RPMI7951 (cell line): Measurements from ENCODE around the gene PCTP. TPM values are rescaled to one million over a fixed set of nuclear protein-coding genes. Genes with fewer than 3 reads are reported as not detected.

ENCODE experiments used
- DNase-seq: peaks from one replicate; pipeline ENCODE4 v3.0.0-alpha.2; 2012; ENCODE audit warnings: low read depth
- total RNA-seq: library from RNA; depleted of rRNA; stranded (reverse); fragments of >200 nt; shearing (Covaris generic); gene quantifications from 2 replicates; pipeline ENCODE4 v1.2.3, GENCODE V29; 2014; rRNA removed

The PCTP gene
- 16.9 and 18.7 TPM in 2 replicates for total RNA-seq

DNA sequence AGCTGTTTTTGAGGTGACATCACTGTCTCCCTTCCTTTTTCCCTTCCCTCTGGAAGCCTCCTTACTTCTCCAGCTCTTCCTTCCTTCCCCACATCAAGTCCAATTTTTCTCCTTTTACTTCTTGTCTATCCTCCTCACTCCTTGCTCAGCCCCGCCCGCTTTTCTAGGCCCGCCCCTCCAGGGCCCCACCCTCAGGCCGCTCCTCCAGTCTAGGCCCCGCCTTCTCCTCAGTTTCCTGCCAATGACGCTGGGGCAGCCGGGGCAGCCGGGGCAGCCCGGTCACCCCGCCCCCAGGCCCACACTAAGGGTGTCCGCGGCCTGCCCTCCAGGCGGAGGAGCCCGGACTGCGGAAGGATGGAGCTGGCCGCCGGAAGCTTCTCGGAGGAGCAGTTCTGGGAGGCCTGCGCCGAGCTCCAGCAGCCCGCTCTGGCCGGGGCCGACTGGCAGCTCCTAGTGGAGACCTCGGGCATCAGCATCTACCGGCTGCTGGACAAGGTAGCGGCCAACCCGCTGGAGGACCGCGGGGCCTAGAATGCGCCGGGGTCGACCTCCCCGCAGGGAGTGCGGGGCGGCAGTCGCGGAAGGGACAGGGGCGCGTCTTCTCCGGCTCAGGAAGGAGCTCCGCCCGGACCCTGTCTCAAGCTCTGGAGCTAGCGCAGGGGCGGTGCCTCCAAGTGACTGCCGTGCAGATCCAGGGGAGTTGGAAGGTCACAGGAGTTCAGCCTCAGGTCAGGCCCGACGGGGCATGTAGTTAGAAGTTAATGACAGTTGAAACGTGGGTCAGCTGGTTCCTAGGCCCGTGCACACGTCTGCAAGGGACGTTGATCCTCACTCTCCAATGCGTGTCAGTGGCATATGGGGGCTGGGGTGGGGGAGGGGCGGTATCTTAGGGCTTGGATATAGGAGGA is at the start of gene PCTP:
Gene PCTP (plus strand): TSS at position 302 of the 908 bp plus-strand sequence. CDS start 53 bp downstream, at position 355.
- peak; percentile 93 for DNase-seq

DNA sequence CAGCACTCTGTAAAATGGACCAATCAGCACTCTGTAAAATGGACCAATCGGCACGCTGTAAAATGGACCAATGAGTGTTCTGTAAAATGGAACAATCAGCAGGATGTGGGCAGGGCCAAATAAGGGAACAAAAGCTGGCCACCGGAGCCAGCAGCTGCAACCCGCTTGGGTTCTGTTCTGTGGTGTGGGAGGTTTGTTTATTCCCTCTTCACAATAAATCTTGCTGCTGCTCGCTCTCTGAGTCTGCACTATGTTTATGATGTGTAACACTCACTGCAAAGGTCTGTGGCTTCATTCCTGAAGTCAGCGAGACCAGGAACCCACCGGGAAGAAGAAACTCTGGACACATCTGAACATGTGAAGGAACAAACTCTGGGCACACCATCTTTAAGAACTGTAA is 48.7 kb upstream of the PCTP start:
- DNase-seq = no peak

- DNase-seq = no peak
These were observed 46.5 kb upstream of the PCTP start for GRCh38 chr17:55704401-55704800.

DNA sequence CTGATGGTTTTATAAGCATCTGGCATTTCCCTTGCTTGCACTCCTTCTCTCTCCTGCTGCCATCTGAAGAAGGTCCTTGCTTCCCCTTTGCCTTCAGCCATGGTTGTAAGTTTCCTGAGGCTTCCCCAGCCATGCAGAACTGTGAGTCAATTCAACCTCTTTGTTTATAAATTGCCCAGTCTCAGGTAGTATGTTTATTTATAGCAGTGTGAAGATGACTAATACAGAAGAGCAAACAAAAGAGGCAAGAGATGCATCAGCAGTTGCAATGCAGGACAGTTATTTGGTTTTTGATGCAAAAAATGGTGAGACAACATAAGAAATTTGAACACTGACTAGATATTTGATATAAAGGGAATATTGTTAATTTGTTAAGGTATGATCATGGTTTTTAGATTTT is 45.0 kb upstream of the PCTP start:
- DNase-seq = no peak

- DNase-seq = no peak
These were observed 43.8 kb upstream of the PCTP start for GRCh38 chr17:55706808-55707773.

GRCh38 chr17:55708175-55708974 is 42.5 kb upstream of the PCTP start:
- DNase-seq = peak; percentile 35

DNA sequence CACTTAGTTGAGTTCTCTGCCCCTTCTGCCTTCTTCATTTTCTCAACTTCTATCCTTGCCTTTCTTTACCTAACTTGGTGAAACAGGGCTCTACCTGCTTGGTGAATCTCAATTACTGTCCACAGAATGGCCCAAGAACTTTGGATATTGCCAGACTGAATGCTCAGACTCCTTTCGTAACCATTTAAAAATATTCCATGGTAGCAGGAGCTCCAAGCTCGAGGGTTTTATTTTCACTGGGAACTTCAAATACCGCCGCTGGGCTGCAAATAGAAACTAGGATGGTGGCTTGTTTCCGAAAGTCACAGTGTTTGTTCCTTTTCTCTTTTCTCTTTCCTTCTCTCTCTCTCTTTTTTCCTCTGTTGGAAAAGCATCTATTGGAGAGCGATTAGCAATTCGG is 41.4 kb upstream of the PCTP start:
- no peak for DNase-seq

DNA sequence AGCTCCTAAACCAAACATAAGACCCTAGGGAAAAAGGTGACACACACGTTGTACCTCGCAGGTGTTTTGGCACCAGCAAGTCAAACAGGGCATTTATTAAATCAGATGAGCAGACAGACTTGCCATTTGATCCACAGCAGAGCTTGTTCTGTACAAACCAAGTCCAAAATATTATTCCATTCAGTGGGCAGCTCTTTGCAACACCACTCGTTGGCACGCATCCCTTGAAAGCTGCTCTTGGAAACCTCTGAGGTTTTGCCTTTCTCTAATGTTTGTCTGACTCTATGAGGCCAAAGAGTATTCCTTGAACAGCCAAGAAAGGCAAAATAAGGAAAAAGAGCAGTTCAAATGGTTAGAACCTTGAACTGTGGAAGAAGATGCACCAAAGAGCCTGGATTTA is 40.9 kb upstream of the PCTP start:
- DNase-seq = no peak

GRCh38 chr17:55710410-55710809 is 40.4 kb upstream of the PCTP start:
- no peak for DNase-seq

DNA sequence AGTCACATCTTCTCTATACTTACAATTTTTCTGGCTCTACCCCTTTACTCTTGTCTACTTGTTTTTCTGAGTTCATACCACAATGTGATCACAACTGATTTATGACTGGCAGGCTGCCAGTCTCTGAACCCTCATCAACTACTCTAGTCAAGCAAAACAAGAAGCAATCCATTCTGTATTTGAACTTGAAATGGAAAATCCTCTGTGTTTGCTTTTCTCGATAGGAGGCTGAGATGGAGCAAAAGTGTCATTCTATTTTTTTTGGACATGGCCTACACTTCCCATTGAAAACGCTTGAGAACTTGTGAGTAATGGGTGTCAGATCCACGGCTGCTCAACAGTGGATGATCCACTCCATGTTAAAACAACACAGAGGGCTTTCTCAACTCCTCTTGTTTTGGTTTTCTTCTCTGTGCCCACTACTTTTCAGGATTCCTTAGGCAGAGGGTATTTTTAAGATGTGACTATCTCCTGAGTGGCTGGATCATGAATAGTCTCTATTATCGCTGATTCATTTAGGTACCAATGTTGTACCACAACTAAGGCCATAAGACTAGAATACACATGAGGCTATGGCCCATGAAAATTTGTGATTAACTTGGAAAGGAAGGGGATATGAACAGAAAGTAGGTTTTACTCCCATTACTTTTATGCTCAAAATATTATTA is 39.9 kb upstream of the PCTP start:
- DNase-seq = no peak

DNA sequence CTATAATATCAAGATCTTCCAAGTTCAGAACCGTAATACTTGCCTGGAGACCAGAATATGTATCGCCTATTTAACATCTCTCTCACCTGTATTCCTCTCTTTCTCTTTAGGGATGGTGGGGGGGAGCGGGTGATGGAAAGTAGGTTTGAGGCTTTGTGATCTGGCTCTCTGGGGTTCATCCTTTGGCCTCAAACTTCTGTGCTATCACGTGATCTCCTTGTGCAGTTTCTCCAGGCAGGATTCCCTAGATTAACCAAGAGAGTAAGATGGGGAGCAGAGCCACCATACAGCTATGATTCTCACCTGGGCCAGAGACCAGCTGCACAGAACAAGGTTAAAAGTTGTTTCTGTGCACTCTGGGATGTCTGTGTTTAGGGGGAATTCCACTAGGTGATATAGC is 33.4 kb upstream of the PCTP start:
- no peak for DNase-seq

GRCh38 chr17:55717898-55718735 is 32.7 kb upstream of the PCTP start:
- DNase-seq = peak; percentile 60

- no peak for DNase-seq
These were observed 29.7 kb upstream of the PCTP start for GRCh38 chr17:55720919-55721836.

- no peak for DNase-seq
These were observed 28.7 kb upstream of the PCTP start for GRCh38 chr17:55722016-55722736.

- DNase-seq = peak; percentile 83
These were observed 27.9 kb upstream of the PCTP start, which contains the start of gene TMEM100 for GRCh38 chr17:55722742-55723487. TMEM100 (minus strand) TSS chr17:55722864; CDS start chr17:55721070, 1,794 bp downstream.

DNA sequence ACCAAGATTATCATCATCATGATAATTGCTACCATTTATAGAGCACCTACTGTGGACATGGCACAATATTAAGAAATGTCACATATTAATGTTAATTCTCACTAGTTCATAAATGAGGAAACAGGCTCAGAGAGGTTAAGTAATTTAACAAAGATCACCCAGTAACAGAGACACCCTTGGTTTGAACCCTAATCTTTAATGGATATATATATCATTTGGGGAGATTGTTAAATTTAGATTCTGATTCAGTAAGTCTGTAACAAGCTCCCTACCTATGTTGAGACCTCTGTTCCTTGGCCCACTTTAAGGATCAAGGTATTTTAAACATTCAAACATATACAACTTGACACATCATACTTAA is 27.4 kb upstream of the PCTP start:
- DNase-seq = no peak

DNA sequence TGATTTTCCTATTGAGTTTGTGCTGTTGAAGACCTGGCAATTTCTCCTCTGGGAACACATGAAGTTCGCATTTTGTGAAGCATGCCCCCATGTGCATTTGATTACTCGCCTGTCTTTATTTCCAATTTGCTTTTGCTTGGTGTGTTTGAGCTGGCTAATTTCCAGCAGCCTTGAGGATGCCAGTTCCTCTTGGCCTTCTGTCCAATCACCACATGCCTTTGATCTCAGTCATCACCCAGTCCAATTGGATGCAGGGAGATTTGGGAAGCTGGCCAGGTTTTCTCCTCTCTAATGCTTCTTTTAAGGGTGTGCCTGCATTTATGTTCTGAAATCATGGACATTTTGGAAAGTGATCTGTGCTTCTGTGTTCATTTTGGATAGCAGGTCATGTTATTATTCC is 24.4 kb upstream of the PCTP start:
- peak; percentile 93 for DNase-seq

DNA sequence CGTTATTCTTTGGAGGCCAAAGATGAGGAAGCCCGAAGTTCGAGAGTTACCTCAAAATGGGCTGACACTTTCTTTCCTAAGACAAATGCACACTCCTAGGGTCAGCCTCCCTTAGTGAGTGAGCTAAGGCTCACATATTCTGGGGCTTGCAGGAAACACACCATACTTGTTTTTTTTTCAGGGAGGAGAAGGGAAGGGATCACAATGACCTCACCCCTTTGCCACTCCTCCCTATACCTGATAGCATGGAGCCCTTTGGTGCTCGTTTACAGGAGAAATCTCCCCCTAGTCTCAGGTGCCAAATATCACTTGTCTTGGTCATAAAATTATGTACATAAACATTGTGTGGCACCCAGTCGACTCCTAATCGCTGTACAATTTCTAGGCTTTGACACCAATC is 23.6 kb upstream of the PCTP start:
- no peak for DNase-seq
